Measurements from ENCODE around the gene ANP32B.
"Not testable (repeated sequence)": the region's sequence is repeated elsewhere in the genome, so short reads cannot be mapped to it uniquely, and the experiment has no call there.

The ANP32B gene

GRCh38 chr9:97982683-97983588 lies at the start of gene ANP32B:
Gene ANP32B (plus strand): TSS chr9:97983341. CDS start chr9:97983556, 215 bp downstream.
- peak; percentile 90 to 95 (median 92) for DNase-seq

GRCh38 chr9:97934321-97935115 lies 48.6 kb upstream of the ANP32B start:
- peak in 1 of 6 experiments; percentile 5 for DNase-seq

DNA sequence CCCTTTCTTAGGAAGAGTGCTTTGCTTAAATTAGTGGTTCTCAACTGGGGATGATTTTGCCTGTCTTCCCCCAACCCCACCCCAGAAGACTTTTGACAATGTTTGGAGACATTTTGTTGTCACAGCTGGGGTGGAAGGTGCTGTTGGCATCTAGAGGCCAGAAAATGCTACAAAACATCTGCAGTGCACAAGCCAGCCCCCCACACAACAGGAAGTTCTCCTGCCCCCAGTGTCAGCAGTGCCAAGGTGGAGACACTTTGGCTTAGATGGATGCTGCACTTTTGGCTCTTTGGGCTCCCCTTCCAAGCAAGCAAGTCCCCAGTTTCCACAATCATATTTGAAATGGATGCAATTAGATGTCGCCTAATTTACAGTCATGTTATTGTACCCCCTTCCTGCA lies 47.9 kb upstream of the ANP32B start:
- no peak for DNase-seq

DNA sequence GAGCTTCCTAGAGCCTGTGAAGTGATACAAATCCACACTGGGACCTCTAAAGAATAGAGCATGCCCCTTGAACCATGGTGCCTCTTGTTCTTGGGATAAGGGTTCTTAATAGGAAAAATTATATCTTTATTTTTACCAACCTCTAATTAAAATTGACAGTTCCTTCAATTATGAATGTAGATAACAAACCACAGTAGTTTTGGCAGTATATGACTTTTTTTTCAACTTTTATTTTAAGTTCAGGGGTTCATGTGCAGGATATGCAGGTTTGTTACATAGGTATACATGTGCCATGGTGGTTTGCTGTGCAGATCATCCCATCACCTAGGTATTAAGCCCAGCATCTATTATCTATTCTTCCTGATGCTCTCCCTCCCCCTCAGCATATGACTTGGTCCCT lies 46.1 kb upstream of the ANP32B start:
- no peak for DNase-seq

DNA sequence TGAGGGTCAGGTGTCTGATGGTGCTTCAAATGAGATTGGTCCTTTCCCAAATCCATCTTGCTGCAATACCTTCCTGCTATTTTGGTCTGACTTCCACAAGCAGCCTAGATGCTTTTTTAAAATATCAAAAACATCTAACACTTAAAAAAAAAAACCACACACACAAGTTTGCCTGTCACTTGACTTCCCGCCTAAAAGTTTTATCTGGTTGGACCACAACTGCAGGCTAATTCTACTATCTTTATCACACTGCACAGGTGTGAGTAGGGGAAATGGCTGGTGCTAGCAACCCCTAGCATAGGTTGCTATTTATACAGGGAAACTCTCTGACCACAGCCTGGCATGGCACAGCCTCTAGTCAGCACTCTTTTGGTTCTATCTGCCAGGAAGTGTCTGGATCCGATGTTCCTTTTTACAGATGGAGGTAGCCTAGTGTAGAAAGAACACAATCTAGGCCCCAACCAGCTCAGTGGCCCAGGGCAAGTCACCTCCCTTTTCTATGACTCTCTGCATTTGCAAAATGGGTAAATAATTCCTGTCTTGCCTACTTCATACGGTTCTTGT lies 45.0 kb upstream of the ANP32B start, which contains the start of gene HEMGN:
HEMGN (minus strand) TSS at position 92 of the 564 bp plus-strand sequence; CDS start at position 56, 36 bp downstream.
- DNase-seq, result peak in 5 of 6 experiments; percentile 5 to 66 (median 44)

DNA sequence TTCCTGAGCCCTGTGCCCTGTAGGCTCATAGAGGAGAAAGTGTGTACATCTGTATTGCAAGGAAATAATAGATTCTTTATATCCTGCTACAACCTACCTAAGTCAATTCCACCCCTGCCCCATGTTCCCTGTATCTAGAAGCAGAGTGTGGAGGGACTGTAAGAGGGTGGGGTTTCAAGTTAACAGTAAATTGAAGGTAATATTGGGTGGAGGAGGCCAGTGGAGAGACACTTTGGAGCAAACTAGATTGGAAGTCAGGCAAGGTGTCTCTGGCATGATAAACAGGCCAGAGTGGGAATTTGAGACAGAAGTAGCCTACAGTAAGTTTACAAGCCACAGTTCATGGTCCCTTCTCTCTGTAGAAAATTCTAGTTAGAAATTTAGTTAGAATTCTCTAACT lies 42.9 kb upstream of the ANP32B start:
- DNase-seq, result no peak

- DNase-seq, result no peak
Measured at GRCh38 chr9:97940741-97941140, 42.4 kb upstream of the ANP32B start.

- no peak for DNase-seq
Measured at GRCh38 chr9:97941323-97941722, 41.8 kb upstream of the ANP32B start.

DNA sequence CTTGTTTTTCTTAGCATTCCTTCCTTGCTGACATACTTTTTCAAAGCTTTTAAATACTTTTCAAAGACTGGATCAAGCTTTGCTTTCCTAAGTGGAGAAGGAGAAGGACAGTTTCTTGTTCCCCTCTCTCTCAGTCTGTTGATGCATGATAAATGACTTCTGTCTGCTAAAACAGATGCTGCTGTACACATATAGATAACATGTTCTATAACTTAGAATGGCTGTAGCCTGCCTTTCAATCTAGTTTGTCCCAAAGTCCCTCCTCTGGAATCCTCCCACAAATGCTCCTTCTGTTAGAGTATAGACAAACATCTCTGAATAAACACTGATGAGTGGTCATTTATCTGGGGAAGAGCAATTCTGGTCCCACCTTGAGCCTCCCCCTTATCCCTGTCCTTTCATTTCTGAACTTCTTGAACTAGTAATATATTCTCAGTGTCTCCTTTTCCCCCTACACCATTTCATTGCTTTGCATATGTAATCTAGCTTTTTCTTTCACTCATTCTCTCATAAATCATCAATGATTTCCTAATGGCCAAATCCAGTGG lies 39.8 kb upstream of the ANP32B start:
- no peak for DNase-seq

DNA sequence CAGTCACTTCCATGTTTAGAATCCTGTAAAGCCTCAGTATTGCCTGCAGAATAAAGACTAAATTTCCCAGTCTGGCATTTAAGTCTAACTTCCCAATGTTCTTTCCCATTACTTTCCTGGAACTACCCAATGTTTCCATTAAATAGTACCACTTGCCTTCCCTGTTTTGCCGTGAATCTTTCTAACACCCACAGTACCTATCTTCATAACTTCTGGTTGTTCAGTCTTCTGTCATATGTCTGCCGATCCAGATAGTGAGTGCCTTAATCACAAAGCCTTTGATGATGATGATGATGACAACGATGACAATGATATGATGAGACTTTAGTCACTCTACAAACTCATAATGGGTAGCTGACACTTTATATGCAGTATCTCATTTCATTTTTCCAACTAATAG lies 38.5 kb upstream of the ANP32B start:
- DNase-seq, result no peak

GRCh38 chr9:97945470-97945869 lies 37.7 kb upstream of the ANP32B start:
- not testable (repeated sequence) for DNase-seq

GRCh38 chr9:97947094-97947493 lies 36.0 kb upstream of the ANP32B start:
- DNase-seq, result not testable (repeated sequence)

DNA sequence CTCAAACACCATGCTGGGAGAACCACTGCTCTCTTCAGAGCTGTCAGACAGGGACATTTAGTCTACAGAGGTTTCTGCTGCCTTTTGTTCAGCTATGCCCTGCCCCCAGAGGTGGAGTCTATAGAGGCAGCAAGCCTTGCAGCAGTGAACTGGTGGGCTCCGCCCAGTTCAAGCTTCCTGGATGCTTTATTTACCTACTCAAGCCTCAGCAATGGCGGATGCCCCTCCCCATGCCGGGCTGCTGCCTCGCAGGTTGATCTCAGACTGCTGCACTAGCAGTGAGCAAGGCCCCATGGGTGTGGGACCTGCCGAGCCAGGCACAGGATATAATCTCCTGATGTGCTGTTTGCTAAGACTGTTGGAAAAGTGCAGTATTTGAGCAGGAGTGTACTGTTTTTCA lies 32.3 kb upstream of the ANP32B start:
- DNase-seq, result peak in 1 of 6 experiments; percentile 16

DNA sequence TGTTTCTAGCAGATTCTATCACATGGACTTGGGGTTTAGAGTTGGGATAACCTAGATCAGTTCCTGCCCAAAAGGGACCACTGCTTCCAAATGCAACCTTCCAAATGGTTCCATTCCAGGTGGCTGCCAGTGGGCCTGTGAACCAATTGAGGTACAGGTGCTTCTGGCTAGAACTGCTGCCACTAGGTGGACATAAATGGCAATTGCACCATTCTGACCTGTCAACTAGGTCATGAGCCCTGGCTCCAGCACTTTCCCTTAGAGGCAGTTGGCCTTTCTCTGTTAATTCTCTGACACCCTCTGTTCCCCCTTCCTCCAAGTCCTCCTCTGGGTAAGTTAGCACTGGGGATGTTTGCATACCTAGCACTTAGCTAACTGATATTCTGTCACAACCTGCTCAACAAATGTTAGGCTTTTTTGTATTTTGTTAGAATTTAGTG lies 28.6 kb upstream of the ANP32B start:
- DNase-seq, result peak; percentile 8 to 70 (median 46)

DNA sequence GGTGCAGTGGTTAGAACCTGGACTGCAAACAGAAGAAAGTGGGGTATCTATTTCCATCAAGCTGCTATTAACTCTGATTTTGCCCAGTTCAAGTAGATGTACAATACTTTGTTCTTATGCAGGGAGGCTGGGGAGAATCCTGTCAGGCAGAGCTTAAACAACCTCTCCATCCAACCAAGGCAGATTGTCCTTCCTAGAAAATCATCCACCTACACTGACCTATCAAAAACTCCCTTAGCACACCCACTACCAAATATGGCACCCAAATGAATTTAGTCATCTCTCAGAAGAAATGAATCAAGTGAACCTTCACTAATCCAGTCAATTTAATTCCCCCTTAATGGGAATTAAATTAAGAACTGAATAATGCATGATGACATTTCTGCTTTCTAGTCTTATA lies 26.8 kb upstream of the ANP32B start:
- no peak for DNase-seq

GRCh38 chr9:97958812-97959511 lies 24.2 kb upstream of the ANP32B start:
- no peak for DNase-seq

- DNase-seq, result no peak
Measured at GRCh38 chr9:97959585-97959984, 23.6 kb upstream of the ANP32B start.

DNA sequence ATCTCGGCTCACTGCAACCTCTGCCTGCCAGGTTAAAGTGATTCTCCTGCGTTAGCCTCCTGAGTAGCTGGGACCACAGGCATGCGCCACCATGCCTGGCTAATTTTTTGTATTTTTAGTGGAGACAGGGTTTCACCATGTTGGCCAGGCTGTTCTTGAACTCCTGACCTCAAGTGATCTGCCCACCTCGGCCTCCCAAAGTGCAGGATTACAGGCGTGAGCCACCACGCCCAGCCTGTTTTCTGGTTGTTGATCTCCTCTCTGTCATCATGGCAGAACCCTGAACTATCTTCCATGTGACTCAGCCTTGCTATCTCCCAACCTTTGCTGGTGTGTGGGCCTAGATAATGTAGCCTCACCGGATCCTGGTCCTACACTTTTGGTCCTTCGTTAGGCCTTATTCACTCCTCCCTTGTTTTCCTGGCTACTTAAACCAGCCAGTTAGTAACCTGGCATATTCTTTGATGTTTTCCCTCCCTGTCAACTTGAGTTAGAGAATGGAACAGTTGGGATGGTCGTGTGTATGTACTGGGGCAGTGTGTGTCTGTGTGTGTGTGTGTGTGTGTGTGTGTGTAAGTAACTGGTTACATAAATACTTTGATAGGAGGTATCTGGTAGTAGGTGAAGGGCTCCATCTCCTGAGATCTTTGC lies 22.3 kb upstream of the ANP32B start:
- not testable (repeated sequence) for DNase-seq

DNA sequence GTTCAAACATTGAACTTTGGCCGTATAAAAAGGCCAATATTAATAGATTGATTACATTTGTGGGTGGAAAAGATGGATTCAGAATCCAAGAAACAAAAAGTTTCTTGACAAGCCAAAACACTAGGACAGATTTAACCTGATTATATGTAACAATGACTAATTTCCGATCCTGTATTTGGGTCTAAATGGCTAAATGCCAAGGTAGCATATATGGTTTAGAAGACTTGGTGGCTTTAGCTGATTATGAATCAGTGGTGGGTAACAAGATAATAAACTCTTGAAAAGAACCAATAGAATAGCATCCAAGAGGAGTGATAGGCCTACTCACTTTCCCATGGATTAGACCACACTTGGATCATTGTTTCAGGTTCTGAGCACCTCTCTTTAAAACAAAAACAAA lies 21.8 kb upstream of the ANP32B start:
- DNase-seq, result no peak

DNA sequence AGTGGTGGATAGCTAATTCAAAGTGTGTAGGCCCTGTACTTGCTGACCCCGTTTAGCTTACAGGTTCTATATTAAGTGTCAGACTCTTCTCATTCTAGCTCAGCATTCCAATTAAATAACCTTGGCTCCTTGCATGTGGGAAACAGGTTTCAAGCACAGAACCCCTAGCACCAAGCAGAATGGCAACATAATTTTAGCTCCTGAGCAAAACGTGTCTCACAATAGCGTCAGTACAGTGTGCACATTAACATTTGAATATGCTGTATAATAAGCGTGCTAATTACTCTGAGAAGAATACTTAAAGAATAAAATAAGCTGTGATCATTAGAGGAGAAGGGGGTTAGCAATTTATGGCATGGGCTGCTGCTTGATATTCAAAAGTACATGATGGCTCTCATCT lies 21.0 kb upstream of the ANP32B start:
- no peak for DNase-seq

GRCh38 chr9:97962575-97962974 lies 20.6 kb upstream of the ANP32B start:
- no peak for DNase-seq

DNA sequence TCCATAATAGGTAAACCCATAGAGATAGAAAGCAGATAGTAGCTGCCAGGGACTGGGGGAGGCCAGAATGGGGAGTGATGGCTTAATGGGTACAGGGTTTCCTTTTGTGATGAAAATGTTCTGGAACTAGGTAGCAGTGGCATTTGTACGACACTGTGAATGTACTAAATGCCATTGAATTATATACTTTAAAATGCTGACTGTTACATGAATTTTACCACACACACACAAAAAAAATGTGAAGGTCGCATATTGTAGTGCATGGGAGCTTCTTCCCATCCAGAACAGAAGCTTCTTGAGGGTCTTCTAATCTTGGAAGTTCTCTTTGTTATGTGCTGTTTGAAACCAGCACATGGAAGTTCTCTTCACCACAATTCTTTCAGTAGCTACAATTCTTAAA lies 19.9 kb upstream of the ANP32B start:
- no peak for DNase-seq

All from stimulated activated naive CD4-positive, alpha-beta T cell (primary cell).